SK-N-SH treated with all-trans-retinoic acid at 6 μM for 48 hours (cell line): Measurements from ENCODE around the gene CXCR2.

ENCODE experiments used
- ARNTL ChIP-seq: fragments of 450-650 bp; formaldehyde crosslinking; IDR thresholded peaks from 2 replicates; pipeline ENCODE4 v1.5.0; 2020; ENCODE audit warnings: low read depth, mild to moderate bottlenecking, moderate library complexity, borderline replicate concordance
- RARB ChIP-seq: fragments of 250-450 bp; sonication (Bioruptor Pico); IDR thresholded peaks from 2 replicates; pipeline ENCODE4 v1.8.0; 2021; ENCODE audit warnings: mild to moderate bottlenecking, moderate library complexity
- ZFP3 ChIP-seq: fragments of 250-450 bp; sonication (Bioruptor Pico); IDR thresholded peaks from 2 replicates; pipeline ENCODE4 v1.5.0; 2020; ENCODE audit warnings: mild to moderate bottlenecking, moderate library complexity
- ZNF70 ChIP-seq: fragments of 450-650 bp; formaldehyde crosslinking; IDR thresholded peaks from 2 replicates; pipeline ENCODE4 v1.5.0; 2020; ENCODE audit warnings: mild to moderate bottlenecking, moderate library complexity
- TF ChIP-seq, protein P1 (sequence below): fragments of 250-450 bp; sonication (Bioruptor Pico); IDR thresholded peaks from 2 replicates; pipeline ENCODE4 v1.8.0; 2021; ENCODE audit warnings: low read depth, mild to moderate bottlenecking, moderate library complexity, borderline replicate concordance

DNA sequence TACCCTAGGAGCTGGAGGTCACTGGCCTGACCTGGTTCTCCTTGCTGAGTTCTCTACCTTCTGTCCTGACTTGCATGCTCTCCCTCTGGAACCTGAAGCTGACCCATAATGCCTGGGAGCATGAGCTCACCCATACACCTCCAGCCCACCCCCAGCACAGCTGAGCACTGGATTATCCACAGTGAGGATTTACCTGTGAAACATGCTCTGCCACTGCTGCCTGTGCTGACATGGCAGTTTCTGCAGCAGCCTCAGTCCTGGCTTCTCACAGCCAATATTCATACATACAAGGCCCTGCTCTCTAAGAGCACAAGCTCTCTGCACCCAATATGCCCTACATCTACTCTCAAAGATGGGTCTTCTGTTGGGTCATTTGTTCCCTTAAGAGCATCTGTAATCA lies 5.0 kb downstream of the CXCR2 start:
- TF ChIP-seq, protein P1, sequence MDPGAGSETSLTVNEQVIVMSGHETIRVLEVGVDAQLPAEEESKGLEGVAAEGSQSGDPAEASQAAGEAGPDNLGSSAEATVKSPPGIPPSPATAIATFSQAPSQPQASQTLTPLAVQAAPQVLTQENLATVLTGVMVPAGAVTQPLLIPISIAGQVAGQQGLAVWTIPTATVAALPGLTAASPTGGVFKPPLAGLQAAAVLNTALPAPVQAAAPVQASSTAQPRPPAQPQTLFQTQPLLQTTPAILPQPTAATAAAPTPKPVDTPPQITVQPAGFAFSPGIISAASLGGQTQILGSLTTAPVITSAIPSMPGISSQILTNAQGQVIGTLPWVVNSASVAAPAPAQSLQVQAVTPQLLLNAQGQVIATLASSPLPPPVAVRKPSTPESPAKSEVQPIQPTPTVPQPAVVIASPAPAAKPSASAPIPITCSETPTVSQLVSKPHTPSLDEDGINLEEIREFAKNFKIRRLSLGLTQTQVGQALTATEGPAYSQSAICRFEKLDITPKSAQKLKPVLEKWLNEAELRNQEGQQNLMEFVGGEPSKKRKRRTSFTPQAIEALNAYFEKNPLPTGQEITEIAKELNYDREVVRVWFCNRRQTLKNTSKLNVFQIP (CRISPR knock-in tag), result no peak
- no peak for TF ChIP-seq ZFP3
- no peak for TF ChIP-seq RARB (CRISPR knock-in tag)
- TF ChIP-seq ZNF70 (CRISPR knock-in tag), result no peak
- no peak for TF ChIP-seq ARNTL
